HG03066 (cell line): ENCODE data around the gene GRIK2.

ENCODE experiments used
- ATAC-seq: cut with Tn5 transposase; IDR thresholded peaks from one replicate; pipeline ENCODE4 v1.9.1; 2021; ENCODE audit warnings: low read depth; ENCODE audit not compliant: unreplicated experiment

GRIK2 gene

DNA sequence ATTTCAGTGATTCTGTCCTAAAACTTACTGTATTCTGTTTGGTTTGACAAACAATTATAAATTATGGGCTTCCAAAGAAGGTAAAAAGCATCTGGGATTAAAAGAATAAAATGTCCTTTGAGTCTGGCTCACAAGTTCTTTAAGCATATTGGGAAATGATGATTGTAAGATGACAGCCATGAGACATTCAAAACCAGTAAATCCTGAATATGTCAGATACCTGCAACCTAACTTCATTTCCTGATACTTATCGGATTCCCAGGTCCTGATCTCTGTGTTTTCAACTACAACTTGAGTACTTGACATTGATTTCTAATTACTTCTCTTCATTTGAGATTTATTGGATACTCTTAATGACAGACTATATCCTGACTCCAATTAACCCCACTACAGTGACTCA lies 446.6 kb downstream of the GRIK2 start:
- no peak for ATAC-seq

DNA sequence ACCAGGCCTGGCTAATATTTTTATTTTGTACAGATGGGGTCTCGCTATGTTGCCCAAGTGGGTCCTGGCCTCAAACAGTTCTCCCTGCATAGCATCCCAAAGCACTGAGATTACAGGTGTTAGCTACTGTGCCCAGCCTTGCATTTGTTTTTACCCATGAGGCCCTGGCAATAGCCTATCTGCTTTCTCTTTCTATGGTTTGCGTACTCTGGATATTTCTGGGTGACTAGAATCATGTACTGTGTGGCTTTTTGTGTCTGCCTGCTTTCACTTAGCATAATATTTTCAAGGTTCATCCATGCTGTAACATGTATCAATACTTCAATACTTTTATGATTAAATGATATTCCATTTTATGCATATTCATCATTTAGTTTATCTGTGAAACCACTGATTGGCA lies 451.7 kb downstream of the GRIK2 start:
- peak; percentile 74 for ATAC-seq

DNA sequence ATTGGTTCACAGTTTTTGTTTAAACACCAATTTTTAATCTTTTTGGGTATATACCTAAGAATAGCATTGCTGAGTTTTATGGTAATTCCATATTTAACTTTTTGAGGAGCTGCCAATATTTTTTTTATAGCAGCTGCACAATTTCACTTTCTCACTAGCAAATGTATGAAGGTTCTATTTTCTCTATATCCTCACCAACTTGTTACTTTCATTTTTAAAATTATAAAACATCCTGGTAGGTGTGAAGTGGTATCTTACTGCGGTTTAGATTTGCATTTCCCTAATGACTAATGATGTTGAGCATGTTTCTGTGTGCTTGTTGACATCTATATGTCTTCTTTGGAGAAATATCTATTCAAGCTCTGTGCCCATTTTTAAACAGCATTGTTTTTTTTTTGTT lies 452.1 kb downstream of the GRIK2 start:
- ATAC-seq: peak; percentile 94

DNA sequence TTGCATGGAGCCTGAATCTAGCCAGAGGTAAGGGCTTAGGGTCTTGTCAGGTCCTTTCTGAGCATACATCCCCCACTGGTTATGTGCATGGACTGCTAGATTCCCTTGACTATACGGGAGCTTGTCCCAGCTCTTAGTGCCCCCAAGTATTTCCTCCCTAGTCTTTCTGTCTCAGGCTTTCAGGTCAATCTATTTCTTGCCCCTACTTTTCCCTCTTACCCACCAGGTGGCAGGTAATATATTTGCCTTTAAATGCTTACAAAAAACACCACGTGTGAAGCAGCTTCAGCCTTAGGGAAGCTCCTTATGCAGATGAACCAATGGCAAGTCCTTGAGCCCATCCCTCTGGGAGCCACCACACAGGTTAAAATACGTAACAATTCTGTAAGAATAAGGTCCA lies 454.2 kb downstream of the GRIK2 start:
- no peak for ATAC-seq

DNA sequence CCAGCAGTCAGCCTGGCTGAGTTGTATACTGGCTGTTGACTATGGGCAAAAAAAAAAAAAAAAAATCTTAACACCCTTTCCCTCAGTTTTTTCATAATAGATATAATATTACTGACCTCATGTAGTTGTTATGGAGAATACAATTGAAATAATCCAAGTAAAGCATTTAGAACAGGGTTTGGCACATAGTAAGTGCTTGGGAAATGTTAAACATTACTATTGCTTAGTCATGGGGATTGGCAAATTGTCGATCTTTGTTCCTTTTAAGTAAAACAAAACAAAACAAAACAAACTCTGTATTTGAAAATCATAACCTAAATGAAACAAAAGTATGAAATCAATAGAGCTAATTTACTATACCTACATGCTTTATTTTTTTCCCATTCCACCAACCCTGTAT lies 458.4 kb downstream of the GRIK2 start:
- ATAC-seq: no peak

DNA sequence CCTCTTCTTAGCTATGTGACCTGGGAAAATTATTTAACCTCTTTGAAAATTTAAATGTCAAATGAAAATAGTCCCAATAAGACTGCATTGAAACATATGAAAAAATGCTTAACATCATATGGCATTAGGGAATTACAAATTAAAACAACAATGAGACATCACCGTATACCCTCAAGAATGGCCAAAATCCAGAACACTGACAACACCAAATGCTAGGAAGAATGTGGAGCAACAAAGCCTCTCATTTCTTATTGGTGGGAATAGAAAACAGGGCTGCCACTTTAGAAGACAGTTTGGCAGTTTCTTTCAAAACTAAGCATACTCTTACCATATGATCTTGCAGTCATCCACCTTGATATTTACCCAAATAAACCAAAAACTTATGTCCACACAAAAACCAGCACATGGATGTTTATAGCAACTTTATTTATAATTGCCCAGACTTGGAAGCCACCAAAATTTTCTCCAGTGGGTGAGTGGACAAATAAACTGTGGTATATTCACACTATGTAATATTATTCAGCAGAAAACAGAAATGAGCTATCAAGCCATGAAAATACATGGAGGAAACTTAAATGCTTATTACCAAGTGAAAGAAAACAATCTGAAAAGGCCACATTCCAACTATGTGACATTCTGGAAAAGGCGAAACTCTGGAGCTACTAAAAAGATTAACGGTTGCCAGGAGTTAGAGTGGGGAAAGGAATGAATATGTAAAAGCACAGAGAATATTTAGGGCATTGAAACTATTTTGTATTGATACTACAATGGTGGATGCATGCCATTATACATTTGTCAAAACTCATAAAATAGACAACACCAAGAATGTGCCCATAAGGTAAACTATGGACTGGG lies 459.9 kb downstream of the GRIK2 start:
- ATAC-seq: no peak

DNA sequence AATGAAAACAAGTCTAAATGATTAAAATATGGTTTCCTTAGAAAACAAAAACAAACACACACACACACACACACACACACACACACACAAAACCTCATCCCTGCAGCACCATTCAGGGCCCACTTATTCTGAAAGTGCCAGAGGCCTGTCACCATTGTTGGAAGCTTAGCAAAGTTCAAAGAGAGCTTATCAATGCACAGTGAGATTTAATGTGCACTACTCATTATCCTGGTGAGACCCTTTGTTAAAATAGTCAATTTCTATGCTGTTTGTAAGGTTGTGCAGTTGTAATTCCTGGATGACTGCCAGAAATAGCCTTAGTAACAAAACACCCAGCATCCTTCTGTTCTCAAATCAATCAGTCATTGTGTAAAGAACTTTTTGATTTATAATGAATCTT lies 482.9 kb downstream of the GRIK2 start:
- ATAC-seq: no peak

DNA sequence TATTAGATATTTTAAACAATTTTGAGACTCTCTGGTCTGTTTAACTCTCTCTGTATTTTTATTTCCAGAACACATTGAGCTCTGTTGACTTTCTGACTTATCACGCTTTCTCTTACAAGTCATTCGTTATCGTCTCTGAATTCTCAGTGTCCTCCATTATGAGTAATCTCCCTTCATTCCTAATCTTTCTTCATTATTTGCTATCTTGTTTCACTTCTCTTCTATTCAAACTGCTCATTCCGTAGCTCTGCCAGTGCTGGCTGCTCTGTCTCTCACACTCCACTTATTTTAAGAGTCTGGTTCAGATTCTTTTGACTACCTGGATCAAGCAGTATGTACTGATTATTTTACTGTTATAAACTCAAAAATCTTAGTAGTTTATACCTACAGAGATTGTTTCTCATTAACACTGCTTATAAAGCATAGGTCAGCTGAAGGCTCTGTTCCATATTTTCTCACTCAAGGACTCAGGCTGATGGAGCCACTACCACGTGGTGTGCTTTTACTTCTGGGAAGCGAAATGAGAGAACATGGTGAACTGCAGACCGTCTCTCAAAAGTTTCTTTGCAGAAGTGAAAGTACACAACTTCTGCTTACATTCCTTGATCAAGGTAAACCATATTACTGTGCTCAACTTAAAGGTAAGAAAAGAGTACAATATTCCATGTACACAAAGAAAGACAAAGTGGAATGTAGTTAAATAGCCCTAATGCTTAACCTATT lies 485.2 kb downstream of the GRIK2 start:
- peak; percentile 49 for ATAC-seq

DNA sequence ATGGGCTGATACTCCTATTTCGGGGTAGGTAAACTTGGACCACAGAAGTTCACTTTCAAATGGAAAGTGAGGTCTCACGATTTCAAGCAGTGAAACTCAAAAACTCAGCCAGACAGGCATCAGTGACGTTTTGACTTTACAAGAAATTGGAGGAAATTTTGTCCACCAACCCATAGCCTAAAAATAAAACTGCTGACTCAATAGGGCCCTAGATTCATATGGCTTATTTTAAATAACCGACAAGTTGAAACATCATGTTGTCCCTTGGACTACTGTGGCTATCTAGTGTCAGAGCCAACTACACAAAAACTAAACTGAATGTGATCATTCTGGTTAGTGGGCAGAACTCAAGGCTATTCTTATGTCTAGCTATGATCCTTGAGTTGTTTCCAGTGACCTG lies 486.3 kb downstream of the GRIK2 start:
- peak; percentile 44 for ATAC-seq

DNA sequence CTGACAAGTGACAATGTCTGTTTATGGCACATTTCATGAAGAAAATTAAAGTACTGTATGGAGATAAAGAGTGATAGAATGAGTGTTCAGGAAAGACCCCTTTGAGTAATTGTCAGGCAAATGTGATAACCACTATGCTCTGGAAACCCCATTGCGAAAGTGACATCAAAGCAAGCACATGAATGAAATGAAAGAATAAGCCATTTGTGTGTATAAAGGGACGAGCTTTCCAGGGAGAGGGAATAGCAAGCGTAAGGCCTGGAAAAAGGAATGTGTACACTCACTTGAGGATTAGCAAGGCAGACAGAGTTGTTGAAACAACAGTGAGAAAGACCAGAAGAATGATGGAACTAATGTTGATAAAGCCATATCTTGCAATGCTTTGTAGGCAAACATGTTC lies 490.0 kb downstream of the GRIK2 start:
- no peak for ATAC-seq

DNA sequence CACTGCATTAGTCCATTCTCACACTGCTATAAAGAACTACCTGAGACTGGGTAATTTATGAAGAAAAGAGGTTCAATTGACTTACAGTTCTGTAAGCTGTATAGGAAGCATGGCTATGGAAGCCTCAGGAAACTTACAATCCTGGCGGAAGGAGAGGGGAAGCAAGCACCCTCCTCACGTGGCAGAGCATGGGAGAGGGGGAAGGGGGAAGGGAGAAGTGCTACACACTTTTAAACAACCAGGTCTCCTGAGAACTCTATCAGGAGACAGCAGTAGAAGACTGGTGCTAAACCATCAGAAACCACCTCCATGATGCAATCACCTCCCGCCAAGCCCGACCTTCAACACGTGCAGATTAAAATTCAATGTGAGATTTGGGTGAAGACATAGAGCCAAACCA lies 494.0 kb downstream of the GRIK2 start:
- ATAC-seq: no peak

DNA sequence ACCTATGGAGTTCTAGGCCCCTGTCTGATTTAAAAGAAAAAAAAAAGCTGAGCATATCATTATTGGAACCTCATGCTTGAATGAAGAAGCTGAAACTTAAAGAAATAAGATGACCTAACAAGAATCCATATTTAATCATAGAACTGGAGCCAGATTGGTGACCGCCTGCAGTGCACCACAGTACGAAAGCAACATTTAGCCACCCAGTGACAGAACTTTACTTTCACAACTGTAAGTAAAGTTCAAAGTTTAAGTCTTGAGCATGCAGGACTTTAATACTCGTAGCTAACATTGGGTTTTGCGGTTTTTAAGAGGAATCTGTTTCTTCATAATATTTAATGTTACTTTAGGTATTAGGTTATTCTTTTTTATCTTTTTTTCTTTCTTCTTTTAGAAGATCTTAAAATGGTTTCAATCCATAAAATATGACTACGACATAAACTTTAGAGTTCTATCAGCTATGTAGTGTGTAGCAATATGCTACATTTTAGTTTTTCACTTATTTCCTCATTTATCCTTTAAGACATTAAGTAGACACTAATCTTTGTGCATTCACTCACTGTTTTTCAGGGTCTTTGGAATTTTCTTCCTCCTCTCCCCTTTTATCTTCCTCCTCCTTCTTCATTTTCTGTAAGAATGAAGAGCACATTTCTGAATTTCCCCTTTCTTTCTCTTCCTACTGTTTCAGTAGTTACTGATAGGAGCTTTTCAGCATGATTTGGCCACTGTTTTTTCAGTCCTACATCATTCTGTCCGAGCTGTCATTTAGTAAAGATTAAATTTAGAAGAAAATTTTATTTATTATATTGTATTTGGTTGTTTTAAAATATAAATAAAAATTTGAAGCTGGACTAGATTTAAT lies 514.1 kb downstream of the GRIK2 start:
- no peak for ATAC-seq

DNA sequence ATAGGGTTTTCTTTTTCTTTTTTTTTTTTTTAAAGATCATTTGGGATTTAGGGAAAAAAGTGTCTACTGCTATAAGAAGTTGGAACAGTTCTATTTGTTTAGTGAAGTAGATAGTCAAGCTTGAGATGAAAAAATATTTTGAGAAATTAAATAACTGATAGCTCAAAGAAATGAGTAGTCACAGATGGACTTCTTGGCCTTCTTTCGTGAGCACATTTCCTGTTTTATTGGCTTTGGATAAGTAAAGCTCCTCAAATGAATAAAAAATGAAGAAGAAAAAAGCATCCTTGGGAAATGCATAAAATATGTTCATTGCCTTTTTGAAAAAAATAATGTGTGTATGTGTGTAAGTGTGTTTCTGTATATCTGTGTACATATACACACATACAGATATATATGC lies 515.9 kb downstream of the GRIK2 start:
- ATAC-seq: no peak

DNA sequence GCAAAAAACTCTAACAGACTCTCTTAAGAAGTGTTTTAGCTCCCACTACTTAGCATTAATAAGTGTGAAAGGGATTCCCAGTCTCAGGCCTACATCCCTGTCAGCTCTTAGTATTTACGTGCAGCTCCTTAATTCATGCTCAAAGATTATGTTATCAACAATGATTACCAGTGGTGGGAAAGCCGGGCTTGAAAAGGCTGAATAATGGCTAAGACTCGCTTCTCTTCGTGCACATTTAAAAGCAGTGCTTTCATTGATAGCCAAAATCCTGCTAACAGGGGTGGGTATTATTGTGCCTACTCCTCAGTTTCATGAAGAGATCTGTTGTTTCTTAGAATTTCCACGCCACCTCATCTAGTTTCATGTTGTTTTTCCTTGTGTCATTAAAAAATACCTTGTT lies 518.8 kb downstream of the GRIK2 start:
- ATAC-seq: no peak

DNA sequence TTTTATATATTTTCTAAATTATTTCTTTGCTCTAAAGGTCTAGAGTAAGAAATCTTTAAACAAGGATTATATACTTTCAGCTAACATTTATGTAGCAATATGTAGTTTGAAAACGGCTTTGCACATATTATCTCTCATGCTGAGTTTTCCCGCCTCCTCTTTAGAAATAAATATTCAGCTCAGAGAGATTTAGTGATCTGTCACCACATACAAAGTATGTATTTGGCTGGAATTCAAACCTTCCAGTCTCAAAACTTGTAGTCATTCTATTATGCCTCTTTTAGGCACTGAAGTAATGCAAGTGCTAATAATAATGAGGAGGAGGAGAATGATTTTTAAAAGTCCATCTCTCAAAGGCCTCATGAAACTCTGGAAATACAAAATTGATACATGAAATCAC lies 525.0 kb downstream of the GRIK2 start:
- ATAC-seq: no peak

DNA sequence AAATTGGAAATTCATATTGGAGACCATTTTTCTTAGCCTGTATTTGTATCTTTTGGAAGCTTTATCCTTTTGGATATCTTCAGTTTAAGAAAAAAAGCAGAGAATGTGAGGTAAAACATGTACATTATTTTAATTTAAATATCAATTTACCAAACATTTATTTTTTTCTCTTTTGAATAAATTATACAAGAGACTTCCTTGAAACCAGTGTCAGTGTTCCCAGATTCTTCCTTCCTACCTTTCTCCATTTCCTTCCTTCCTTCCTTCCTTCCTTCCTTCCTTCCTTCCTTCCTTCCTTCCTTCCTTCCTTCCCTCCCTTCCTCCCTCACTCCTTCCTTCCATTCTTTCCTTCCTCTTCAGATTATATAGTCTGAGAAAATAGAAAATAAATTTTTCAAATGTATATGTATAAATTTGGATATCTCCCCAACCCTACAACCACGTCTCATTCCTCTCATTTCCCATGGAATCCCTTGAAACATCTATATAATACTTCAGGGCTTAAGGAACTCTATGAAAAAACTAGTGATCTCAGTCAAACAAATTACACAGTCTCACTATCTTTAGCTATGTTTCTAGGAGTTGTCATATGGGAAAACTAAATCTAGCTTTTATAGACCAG lies 528.4 kb downstream of the GRIK2 start:
- no peak for ATAC-seq

DNA sequence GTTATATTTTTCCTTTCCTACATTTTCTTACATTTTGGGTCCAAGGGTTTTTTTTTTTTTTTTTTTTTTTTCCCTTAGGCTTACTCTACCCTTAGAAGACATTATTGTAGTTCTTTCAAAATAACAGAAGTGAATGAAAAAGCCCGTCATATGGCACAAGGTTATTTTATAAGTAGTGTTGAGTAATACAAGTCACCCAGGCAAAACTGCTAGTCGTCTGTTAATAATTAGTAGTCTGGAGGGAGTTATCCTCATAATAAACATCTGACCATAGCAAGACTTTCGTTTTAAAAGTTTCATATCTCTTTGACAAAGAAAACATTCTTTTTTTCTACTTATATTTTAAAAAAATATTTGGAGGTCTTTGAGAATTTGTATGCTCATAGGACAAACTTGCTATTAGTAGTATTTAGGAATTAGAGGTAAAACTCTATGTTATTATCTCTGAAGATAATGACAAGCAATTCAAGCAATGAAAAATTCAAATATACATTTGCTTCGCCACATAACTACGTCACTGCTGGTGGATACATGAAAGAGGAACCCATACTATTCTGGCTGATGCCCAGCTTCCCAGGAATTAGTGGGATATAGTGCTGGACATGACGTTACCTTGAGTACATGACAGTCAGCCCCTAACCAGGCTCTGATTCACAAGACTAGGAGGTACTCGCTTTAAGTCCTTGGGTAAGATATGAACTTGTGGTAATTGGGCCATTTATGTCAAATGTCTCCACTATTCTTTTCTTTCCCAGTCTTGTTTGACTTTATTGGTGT lies 532.8 kb downstream of the GRIK2 start:
- ATAC-seq: no peak

DNA sequence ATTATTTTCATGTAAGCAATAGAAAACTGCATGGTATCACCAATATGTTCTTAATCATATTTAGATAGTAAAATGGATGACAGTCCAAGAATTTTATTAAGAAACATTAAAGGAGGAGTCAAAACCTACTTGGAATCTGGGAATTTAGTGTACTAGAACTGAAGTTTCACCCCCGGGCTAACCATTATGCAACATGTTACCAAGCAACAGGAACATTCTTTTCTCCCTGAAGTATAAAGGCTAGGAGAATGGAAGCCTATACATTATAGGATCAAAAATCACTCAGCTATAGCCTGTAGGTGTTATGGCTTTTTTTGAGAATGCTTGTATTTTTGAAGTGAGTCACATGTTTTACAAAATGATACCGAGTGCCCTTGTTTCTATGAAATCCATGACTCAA lies 538.3 kb downstream of the GRIK2 start:
- ATAC-seq: no peak

DNA sequence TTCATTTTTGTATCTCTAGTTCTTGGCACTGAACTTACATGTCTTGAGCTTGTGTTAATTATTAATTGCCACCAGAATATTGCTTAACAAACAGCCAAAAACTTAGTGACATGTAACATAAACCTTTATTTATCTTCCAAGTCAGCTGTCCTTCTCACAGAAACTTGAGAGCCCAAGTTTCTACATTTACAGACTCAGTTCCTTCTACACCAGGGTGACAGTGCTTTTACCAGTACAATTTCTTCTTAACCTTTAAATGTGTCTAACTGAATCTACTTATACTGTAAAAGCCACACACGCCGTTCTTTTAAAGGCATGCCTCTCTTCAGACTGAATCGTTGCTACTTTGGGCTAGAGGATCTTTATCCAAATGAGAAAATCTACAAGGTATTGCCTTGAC lies 539.2 kb downstream of the GRIK2 start:
- no peak for ATAC-seq

DNA sequence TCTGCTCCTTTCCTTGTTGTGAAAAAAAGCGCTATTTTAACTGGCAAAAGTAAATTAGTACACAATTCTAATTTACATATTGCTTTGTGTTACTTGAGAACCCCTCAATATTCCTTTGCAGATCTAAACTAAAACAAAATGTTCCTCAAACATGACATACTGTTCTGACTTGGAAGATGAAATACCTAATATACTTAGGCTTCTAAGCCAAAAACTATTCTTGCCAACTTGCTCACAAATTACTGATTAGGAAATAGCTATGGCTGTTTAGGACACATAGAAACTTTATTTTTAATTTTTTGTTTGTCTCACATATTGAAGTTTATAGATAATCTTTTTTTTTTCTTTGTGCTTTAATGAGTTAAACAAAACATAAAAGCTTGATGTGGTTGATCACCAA lies 542.2 kb downstream of the GRIK2 start:
- ATAC-seq: no peak
